Measurements from ENCODE around the gene NT5C1A.

Gene NT5C1A

DNA sequence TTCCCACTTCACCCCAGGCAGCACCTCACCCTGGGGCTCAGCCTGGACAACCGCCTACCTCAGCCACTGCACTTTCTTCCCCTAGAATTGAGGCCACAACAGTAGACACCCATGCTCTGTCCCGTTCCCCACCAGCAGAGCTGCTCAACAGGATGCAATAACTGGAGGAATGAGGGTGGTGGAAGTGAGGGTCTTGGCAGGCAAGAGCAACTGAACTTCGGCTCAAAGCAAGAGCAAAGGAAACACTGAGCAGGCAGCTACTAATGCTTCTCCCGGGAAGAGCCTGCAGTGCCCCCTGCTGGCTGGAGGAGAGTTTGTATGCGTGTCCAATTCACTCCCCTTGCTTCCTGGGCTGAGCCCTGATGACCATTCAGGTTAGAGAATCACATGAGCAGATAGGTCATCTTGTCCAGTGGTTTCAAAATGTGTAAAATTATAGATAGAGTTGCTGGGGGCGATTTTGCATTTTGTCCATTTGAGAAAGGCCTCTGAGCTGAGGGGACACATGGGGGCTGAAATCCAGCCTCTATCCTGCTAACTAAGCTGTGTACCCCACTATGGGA, 13.9 kb downstream of the NT5C1A start:
- peak; percentile 30 for DNase-seq

DNA sequence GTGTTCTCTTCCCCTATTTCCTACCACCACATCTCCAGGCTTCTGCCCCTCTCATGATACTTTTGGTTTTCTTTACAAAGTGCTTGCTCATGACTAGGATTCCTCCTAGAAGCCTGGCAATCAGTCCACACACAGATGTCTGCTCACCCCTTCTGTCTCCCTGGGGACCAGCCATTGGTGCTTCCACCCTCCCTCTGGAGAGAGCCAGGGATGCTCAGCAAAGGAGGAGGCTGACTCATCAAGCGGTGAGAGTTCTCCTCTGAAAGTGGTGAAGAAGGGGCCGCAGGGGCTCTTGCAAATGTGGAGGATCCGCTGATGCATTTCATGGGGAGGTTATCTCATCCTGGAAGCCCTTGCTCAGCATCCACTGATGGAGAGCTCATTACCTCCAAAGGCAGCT, 14.5 kb downstream of the NT5C1A start:
- DNase-seq = no peak

DNA sequence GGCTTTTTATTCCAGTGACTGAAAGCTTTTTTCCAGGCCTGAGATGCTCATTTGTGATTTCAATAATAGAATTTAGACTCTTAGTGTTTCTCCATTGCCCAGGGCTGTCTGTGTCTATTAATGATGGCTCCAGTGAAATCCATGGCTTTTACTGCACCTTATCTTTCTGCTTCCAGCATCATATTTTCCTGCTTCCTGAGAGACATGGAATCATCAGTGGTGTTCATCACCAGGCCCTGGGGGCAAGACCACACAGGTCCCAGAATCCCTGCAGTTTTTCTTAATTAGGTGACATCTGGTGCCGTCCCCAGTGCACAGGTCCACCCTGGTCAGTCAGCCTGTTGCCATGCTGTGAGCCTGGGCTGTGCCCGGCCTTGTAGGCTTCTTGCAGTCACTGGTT, 15.5 kb downstream of the NT5C1A start:
- DNase-seq = no peak

DNA sequence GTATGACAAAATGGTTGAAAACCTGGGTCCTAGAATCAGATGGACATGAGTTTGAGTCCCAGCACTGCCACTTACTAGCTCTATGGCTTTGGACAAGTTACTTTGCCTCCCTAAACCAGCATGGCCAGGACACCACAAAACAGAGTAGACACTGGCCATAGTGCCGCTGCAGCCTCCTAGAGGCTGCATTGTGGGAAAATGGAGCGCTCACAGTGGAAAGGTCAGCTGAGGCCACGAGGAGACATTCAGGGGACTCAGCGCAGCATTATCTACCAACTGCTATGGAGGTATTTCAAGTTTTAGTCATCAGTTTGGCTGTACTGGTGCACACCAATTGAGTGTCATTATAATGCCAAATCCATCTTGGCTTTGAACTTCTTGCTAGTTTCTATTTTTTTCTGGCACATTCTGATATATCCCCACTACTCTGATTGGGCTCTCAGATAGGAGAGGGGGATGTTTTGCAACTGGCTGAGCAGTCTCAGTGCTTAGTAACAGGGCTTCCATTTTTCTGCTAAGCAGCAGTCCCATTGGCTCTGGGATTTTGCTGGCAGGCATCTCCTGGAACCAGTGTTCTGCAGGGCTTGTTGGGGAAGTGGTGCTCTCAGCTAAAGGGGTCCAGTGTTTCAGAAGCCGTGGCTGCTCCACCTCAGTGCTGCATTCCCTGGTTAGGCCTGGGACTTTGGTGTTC, 16.2 kb downstream of the NT5C1A start:
- no peak for DNase-seq

DNA sequence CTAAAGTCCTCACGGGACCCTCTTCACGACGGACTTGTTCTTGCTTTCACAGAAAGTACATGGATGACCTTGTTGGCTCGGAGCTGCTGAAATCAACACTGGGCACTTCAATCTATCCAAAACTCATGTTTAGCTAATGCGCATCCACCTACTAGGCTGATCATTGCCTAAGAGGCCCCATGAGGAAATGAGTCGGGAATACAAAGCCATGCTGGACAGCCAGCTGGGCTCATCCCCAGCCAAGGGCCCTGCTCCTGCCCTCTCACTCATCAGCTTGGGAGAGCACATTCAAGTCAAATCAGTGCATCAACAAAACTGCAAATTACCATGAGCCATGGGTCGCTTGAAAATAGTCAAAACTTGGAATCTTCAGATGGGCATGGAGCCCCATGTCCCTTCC, 17.6 kb downstream of the NT5C1A start:
- DNase-seq = no peak

DNA sequence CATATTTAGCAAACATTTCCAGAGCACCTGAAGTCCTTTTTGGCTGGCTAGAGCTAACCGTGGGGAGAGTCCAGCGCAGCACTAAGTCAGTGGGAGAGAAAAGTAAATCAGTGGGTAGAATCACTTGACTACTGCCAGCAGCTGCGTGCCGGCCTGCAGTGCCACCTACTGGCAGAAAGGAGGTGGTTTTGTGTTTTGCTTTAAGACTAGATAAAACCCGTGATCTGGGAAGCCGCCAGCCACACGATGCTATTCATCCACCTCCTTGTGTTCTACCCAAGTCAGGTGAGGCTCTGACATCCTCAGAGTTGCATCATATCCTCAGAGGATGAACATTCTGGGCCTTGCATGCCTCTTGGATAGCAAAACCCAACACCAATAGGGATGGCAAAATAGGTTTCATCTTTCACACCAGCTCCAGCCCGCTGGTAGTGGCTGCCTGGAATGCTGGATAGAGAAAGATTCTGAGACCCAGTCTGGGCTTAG, 18.3 kb downstream of the NT5C1A start:
- peak; percentile 60 for DNase-seq

DNA sequence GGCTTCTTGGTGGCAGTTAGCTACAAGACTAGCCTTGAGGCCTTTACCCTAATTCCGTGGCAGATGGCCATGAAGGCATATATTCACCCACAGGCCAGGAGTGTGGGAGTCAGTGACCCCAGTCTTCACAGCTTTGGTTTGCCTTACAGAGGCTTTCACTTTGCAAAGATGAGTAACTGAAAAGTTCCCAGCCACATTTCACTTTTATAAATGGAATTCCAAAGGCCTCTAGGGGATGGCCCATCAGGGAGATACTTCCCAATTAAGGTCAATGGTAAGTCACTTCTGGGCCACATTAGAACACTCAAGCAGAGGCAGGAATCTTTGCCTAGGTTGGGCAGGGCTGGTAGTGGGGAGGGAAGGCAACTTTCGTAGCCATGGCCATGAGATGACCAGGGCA, 19.4 kb downstream of the NT5C1A start:
- no peak for DNase-seq

DNA sequence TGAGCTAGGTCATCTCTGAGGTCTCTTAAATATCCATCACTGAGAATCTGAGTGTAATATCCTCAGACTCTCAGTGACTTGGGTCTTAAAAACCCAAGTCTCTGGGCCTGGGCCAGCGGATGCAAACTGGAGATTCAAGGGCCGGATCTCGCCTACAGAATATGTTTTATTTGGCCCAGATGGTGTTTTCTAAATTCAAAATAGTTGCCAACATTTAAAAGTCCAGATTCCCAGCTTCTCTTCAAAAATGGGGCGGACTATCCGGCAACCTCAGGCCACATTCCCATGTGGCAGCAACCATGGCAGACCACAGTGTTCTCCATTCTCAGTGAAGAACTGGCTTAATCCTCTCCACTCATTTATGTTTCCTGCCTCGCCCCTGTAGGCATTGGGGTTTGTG, 19.8 kb downstream of the NT5C1A start:
- no peak for DNase-seq

DNA sequence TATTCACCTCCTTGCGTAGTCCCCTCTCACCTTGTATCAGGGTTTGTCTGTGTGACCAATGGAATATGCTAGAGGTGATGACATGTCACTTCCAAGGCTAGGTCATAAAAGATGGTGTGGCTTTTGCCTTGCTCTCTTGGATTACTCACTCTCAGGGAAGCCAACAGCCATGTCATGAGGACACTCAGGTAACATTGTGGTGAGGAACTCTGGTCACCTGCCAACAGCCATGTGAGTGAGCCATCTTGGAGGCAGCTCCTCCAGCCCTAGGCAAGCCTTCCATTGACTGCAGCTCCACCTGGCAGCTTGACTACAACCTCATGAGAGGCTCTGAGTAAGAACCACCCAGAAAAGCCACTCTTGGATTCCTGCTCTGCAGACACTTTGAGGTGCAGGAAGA, 21.5 kb downstream of the NT5C1A start:
- DNase-seq = no peak

DNA sequence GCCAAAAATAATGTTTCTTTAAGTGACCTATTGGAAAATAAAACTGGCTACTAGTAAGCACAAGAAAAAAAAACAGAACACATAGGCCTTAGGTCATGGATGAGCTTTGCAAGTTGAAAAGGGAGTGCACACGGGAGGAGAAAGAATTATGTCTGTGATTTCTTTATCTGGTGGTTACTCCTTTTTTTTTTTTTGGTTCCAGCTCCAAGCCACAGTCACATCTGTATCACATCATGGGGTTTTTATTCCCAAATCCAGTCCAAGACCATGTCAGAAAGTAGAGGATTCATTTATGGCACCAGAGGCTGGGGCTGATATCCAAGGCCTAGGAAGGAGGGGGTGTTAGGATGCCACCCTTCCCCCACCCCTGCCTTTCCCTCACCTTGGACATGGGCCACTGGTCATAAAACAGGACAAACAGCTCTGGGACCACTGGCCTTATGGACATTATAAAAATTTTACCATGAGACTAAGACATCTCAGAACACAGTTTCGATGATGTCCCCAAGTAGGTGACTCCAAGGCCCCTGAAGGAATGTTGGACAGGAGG, 22.2 kb downstream of the NT5C1A start:
- no peak for DNase-seq

DNA sequence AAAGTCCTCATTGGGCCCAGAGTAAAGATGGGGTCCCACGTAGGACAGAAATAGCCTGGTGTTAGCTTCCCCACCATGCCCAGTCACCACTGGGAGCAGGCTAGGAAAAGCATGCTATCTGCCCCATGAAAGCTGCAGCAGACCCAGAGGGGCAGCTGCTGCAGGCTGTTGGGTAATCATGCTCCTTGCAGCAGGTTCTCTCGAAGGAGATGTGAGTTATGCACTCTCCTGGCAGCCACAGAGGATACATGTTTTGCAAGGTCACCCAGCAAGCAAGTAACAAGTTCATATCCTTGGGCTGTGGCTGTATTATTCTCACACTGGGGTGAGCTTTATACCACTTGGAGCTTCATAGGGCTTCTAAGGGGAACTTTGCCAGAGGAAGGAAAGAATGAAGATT, 23.4 kb downstream of the NT5C1A start:
- DNase-seq = no peak

DNA sequence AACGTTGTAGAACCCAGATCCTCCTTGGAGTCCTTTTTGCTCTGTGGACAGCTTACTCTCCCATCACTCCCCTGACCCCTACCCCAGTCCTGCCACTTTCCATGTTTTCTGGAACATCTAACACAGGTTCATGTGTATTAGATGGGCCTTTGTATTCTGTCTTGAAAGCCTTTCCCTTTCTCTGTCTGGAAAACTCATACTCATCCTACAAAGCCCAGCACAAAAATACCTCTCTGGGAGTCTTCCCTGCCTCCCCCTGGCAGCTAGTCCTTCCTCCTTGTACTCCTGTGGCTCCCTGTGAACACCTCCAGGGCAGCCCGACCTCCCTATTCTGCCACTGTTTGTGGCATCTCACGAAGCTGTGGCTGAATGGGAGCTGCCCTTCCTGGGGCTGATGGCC, 24.7 kb downstream of the NT5C1A start:
- no peak for DNase-seq

DNA sequence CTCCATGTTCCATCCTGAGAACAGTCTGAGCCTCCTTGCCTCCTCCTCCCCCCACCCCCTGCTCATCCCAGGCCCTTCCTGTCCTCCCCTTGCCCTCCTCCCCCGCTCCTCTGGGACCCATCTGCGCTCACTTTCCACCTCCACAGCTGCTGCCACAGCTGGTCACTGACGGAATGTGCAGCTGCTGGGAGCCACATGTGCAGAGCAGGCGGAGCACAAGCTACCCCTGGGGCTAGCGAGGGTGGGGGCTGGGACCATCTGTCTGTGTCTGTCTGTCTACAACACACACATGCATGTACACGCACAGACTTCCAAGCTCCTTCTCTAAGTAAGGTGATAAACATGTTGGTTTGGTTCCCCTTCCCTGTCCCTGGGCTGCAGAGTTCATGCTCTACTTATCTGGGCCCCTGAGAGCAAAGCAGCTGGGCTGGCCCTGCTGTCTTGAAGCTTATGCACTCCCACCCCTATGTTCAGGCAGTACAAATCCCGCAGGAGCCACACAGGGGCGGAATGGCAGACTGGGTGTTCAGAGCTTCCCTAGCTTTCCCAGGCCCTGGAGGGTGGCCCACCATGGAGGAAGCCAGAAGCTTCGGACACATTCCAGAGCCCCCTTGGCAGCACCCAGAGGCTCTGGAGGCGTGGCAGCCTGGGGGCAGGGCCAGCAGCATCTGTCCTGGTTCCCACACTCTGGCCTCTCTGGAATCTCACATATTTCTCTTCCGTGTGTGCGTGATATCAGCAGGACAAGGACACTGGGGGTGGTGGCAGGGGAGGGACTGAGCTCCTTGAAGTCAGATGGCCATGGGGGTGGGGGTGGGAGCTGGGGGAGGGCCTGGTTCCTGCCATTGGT, 25.4 kb downstream of the NT5C1A start:
- no peak for DNase-seq

DNA sequence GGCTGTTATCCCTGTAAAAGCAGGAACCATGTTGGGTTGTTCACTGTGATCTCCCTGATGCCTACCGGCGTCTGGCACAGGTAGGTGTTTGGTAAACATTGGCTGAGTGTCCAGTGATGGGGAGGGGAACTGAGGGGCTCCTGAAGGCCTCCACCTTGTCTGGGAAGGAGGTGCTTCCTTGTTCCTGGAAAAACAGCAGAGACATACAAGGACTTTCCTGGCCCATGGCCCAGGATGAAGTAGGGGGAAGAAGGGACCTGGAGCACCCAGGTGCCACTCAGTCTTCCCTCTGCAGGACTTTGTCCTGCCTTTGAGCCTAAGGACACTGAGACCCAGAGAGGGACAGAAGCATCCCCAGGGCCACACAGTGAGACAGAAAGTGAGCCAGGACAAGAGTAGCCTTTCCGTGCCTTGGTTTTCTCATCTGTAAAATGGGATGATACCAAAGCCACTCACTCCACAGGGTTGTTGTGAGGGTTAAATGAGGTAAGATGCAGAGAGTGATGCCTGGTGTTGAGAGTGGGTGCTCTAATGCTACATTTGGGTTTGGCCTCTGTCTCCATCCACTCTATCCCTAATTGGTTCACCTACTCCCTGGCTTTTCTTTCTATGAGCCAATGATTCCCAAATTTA, 26.4 kb downstream of the NT5C1A start:
- DNase-seq = no peak

DNA sequence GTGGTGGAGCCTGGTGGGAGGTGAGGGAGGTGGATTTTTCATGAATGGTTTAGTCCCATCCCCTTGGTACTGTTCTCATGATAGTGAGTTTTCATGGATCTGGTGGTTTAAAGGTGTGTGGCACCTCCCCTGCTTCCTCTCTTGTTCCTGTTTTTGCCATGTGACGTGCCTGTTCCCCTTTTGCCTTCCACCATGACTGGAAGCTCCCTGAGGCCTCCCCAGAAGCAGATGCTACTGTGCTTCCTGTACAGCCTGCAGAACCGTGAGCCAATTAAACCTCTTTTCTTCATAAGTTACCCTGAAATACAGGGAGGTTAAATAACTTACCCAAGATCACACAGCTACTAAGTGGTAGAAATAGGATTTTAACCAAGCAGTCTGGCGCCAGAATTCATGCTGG, 28.2 kb downstream of the NT5C1A start:
- no peak for DNase-seq

DNA sequence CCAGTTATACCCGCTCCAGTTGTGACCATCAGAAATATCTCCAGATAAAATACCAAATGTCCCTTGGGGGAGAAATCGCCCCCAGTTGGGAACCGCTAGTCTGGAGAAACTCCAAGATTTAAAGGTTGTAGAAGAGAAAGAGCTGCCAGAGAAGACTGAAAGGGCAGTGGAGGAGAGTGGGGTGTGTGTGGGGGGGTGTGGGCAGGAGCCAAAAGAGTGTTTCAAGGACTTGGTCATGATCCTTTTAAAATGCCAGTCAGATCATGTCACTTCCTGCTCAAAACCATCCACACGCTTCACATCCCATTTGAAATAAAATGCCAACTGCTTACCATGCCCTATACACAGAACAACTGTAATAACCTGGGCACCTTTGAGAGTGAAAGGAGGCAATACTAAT, 29.1 kb downstream of the NT5C1A start:
- no peak for DNase-seq

DNA sequence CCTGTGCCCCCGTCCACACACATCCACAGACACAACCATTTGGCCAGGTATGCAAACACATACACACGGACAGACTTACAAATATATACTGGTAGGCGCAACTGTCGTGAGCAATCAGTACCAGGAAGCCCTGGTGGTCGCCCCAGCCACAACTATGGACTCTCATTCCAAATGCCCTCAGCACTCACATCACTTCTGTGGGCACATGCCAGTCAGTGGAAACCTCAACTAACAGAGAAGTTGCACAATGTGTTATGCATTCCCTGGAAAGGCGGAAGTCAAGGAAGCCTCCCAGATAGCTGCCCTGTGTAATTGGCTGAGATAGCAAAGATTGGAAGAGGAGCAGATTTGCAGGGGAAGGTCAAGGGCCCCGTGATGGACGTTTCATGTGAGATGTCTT, 31.0 kb downstream of the NT5C1A start:
- DNase-seq = no peak

DNA sequence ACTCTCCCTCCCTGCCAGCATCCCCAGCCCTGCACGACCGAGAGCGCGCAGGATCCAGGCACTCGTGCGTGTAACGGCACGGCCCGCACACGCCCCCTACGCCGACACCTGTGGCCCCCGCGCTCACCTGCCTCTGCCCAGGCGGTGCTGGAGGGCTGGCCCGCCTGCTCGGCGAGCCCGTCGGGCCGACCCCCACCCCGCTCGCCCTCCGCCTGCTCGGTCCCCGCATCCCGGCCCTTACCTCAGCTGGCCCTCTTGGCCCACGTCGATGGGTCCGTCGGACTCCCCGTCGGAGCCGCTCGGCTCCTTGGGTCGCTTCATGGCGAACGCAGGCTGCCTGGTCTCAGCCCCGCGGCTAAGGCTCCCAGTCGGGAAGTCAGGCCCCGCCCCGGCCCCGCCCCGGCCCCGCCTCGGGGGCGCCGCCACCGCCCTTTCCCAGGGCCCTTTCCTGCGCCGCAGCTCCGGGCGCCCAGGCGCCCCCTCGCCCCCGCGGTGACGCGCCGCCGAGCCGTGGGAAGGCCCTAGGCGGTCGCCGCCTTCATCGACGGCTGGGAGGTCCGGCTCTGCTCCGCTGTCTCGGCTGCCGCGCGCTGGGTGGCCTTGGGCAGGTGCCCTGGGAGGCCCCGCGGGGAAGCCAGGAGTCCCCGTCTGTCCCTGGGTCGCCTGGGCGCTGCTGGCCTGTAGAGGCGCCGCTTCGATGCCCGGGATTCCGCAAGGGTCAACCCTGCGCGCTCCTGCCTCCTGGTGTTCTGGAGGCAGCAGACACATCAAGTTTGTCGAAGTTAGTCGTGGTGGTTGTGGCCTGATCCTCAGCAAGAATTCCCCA, 32.4 kb downstream of the NT5C1A start, which contains the start of gene HEYL:
HEYL (minus strand) TSS at position 339 of the 826 bp plus-strand sequence; CDS start at position 321, 18 bp downstream.
- DNase-seq = peak; percentile 49

DNA sequence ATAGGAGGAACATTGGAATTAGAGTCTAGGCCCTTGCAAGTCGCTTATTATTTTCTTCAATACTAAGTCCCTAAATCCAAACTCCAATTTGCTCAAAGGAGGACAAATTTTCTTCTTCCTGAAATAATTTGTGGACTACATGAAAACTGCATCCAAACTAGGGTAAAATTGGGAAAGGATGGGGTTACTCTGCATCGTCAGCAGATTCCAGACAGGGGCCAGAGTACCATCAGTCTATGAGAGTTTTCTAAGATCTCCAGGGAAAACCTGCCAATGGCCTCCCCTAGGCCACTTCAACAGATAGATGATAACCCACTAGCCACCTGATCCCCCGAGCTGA, 33.0 kb downstream of the NT5C1A start:
- DNase-seq = no peak

DNA sequence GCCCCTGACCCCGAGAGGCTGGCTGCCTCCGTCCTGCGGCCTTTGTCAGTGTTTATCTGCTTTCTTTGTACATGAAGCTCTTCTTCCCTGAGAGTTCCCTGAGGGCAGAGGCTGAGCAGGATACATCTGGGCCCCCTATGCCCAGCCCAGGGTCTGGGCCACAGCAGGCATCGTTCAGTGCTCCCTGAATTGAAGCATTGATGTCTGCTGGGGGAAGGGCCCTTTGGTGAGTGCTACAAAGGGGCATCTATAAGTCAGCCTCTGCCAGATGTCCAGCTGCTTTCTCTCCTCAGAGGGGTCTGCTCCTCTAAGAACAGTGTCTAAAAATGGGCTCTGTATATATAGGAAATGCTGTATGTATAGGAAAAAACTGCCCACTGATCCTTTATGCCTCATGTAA, 34.5 kb downstream of the NT5C1A start:
- no peak for DNase-seq

DNA sequence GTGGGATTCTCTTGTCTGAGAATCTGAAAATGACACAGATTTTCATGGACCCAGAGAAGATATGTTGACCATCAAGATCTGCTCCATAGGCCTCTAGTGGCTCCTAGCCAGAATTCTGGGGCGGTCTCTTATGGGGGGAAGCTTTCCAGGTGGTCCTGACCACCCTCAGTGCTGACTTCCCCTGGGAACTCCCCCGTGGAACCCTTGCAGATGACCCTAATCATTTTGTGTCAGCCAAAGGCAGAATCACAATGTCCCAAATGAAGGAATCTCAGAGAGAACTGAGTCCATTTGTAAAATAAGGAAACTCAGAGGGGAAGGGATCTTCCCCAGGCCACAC, 36.1 kb downstream of the NT5C1A start:
- no peak for DNase-seq

DNA sequence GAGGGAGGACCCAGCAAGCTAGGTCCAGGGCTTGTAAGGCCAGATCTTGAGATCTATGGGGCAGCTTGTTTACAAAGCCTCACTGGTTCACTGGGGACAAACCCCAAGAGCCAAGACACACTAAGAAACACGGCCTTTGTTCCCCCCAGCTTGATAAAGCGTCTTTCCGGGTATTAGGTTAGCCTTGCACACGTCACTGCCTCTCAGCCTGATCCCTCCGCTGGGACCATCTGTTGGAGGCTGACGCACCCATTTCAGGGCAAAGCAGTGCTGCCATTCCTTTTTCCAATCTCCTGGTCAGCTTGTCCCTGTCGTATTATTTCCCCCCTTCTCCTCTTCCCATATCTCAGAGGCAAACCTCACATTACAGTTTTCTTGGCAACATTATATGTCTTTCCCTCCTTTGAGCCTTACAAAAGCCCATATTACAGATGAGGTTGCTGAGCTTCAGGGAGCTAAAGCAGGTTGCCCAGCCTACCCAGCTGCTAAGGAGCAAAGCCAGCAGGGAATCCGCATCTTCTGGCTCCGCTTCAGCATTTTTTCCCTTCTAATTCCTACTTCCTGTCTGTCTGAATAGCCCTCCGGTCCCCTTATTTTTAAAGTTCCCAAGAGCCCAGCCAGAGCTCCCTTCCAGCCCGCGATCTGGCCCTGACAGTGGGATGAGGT, 36.6 kb downstream of the NT5C1A start:
- DNase-seq = no peak

Data from activated CD4-positive, alpha-beta T cell treated with anti-CD3 and anti-CD28 coated beads for 1 hour (primary cell).